Astrocyte (in vitro differentiated cells and primary cell): Measurements from ENCODE around the gene ZMYND8.

ENCODE experiments used
- EZH2 ChIP-seq: IDR thresholded peaks from 2 replicates; pipeline ENCODE4 v1.6.1; 2012; ENCODE audit warnings: mild to moderate bottlenecking, low read length, inconsistent platforms; ENCODE audit not compliant: insufficient read depth
- TF ChIP-seq, protein P1 (sequence below): IDR thresholded peaks from 2 replicates; pipeline ENCODE4 v1.5.1; 2011; ENCODE audit warnings: low read depth, mild to moderate bottlenecking, inconsistent platforms, low read length, moderate library complexity; ENCODE audit not compliant: insufficient read depth

DNA sequence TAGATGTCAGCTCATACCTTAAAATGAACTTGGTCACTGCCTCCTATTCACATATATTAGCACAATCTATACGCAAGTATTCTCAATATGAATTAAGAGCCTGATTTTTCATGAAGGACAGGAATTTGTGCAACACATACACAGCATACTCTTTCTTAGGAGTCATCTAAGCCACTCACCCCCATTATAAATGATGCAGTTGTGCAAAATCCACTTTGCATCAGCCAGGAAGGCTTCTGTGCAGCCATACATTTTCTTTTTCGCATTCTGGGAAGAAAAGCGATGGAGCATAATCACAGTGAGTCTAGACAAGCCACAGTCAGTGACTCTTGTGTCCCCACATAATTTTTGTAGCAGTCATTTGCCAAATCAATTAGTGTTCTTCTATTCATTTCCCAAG is 66.5 kb downstream of the ZMYND8 start:
- TF ChIP-seq, protein P1, sequence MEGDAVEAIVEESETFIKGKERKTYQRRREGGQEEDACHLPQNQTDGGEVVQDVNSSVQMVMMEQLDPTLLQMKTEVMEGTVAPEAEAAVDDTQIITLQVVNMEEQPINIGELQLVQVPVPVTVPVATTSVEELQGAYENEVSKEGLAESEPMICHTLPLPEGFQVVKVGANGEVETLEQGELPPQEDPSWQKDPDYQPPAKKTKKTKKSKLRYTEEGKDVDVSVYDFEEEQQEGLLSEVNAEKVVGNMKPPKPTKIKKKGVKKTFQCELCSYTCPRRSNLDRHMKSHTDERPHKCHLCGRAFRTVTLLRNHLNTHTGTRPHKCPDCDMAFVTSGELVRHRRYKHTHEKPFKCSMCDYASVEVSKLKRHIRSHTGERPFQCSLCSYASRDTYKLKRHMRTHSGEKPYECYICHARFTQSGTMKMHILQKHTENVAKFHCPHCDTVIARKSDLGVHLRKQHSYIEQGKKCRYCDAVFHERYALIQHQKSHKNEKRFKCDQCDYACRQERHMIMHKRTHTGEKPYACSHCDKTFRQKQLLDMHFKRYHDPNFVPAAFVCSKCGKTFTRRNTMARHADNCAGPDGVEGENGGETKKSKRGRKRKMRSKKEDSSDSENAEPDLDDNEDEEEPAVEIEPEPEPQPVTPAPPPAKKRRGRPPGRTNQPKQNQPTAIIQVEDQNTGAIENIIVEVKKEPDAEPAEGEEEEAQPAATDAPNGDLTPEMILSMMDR = no peak
- no peak for TF ChIP-seq EZH2
